Measurements from ENCODE around the gene DNAH5.

DNA sequence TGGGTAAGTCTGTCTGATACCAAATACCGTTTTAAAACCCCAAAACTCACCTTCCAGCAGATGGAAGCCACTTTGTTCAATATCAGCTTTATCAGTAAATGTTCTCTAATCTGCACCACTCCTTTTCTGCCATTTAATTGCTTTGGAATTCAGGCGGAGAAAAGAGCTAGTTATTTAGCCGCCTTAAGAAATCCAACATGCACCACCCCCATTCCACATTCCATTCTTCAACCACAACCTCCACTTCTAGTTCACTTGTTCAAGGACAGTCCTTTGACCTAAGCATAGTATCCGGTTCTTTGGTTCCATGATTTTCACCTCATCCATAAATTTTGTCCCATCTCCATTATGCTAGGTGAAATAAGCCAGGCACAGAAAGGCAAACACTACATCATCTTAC lies 240.1 kb downstream of the DNAH5 start:
- TF ChIP-seq MYC (CRISPR knock-in tag; IDR thresholded peaks at IDR 0.05; ENCODE audit: borderline replicate concordance) (no peak), TCF7L2 (IDR thresholded peaks at IDR 0.05; ENCODE audit: low read depth, low read length) (no peak), RNF2 (conservative IDR thresholded peaks at IDR 0.05; ENCODE audit: low read depth) (no peak), ZNF335 (CRISPR knock-in tag; IDR thresholded peaks at IDR 0.05) (no peak), FOXA1 (IDR thresholded peaks at IDR 0.05) (no peak), FOXA1 (CRISPR knock-in tag; IDR thresholded peaks at IDR 0.05) (no peak), ZIK1 (CRISPR knock-in tag; IDR thresholded peaks at IDR 0.05; ENCODE audit: borderline replicate concordance, low read depth) (no peak), ZSCAN29 (CRISPR knock-in tag; conservative IDR thresholded peaks at IDR 0.05) (no peak), ZNF614 (CRISPR knock-in tag; IDR thresholded peaks at IDR 0.05; ENCODE audit: borderline replicate concordance) (no peak), ZFP36L2 (CRISPR knock-in tag; IDR thresholded peaks at IDR 0.05) (no peak), DPF2 (CRISPR knock-in tag; IDR thresholded peaks at IDR 0.05; ENCODE audit: borderline replicate concordance, low read depth) (no peak), RAD21 (CRISPR knock-in tag; IDR thresholded peaks at IDR 0.05) (no peak)
